ENCODE data around the gene CACNG1. TPM values are rescaled to one million over a fixed set of nuclear protein-coding genes. Genes with fewer than 3 reads are reported as not detected.

CACNG1 gene
- total RNA-seq, 4 donors from 2014 or later: not detected

DNA sequence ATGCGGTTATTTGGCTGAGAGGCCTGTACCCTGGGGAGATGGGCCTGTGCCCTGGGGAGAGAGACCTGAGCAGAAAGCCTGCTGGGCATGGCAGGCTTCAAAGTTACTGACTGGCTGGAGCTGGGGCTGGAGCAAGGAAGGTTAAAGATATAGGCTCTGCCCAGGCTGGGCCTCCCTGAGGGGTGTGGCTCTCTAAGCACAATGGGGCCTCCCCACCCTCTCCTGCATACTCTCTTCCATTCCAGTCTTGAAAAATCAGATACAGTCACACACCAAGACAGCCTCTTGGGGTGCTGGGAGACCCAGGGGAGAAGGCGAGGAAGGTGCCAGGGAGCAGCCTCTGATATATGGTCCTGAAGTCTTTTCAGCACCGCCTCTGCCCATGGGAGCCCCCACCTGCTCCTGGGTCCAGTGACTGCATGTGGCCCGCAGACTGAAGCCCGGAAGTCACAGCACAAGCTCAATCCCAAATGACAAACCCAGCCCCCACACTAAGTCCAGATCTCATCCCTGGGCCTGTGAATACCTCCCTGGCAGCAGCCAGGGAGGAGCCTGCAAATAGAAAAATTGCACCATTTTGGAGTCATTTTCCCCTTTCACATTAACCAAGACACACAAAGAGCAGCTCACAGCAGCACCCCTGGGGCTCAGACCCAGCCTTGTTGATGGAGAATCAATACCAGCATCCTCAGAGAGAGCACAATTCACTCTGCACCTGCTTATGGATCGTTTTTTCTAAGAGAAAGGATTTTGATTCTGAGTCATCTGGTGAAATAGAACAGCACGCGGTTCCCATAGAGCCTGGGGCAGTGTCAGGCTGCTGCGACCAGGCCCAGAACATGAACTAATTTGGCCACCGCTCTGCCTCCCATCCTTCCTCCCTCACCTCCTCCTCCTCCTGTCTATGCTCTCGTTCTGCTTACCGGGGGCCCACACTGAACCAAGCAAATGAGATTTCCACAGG is 25.6 kb upstream of the CACNG1 start:
- TF ChIP-seq, protein P1, sequence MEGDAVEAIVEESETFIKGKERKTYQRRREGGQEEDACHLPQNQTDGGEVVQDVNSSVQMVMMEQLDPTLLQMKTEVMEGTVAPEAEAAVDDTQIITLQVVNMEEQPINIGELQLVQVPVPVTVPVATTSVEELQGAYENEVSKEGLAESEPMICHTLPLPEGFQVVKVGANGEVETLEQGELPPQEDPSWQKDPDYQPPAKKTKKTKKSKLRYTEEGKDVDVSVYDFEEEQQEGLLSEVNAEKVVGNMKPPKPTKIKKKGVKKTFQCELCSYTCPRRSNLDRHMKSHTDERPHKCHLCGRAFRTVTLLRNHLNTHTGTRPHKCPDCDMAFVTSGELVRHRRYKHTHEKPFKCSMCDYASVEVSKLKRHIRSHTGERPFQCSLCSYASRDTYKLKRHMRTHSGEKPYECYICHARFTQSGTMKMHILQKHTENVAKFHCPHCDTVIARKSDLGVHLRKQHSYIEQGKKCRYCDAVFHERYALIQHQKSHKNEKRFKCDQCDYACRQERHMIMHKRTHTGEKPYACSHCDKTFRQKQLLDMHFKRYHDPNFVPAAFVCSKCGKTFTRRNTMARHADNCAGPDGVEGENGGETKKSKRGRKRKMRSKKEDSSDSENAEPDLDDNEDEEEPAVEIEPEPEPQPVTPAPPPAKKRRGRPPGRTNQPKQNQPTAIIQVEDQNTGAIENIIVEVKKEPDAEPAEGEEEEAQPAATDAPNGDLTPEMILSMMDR (IDR thresholded peaks at IDR 0.05): no peak
- no peak for DNase-seq (ENCODE audit: low spot score)
- no peak for ATAC-seq (ENCODE audit: low FRiP score)

DNA sequence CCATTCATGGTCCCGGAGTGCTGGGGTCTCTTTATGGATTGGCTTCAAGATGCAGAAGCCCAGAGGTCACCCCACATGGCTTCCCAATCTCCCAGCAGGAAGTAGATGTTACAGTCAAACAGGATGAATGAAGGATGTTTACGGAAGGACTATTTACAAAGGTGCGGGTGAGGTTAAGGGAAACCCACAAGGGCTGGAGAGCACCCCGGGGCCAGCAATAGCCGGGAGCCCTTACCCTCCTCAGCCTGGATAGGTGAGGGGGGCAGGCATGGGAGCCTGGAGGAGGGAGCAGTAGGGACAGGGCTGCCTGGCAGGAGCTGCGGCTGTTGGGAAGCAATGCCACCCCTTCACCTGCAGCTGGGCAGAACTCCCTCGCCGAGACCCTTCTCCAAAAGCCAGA is 24.5 kb upstream of the CACNG1 start:
- ATAC-seq (ENCODE audit: low FRiP score): no peak
- TF ChIP-seq, protein P1 (IDR thresholded peaks at IDR 0.05): no peak
- no peak for DNase-seq (ENCODE audit: low spot score)

DNA sequence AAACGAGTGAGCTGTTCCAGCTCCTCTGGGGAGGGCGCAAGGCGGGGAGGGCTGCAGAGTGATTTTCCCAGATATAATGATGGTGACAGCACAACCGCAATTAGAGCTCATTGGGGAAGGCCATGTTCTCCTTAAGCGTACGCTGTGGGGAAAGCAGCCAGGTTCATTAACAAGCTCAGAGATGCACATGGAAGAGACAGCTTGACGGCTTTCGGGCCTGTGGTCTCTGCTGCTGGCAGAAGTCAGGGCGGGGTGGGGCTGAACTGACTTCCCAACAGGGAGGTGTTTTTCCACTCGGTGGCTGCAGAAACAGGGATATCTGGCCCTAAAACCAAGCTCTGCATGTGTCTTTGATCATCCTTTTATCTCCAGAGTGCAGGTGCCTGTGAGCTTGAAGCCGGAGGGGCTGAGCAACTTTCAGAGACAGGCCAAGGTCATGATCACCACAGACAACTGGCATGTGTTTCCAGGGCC is 24.0 kb upstream of the CACNG1 start:
- no peak for DNase-seq (ENCODE audit: low spot score)
- TF ChIP-seq, protein P1 (IDR thresholded peaks at IDR 0.05): no peak
- no peak for ATAC-seq (ENCODE audit: low FRiP score)

DNA sequence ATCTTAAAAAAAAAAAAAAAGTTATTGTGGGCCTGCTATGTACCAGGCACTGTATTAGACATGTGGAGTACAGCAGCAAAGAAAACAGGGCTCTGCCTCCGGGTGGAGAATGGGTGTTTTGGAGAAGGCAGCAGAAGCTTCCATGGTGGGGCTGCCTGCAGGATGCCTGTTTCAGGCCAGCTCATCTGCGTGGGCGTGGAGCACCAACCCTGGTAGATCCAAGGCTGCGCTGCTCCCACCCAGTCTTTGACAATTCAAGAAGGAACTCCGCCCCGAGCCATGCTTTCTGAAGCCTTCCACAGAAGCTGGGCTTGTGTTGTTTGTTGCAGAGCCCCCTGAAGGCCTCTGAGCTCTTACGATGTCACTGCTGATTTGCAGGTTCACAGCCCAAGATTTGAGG is 23.2 kb upstream of the CACNG1 start:
- no peak for ATAC-seq (ENCODE audit: low FRiP score)
- TF ChIP-seq, protein P1 (IDR thresholded peaks at IDR 0.05): no peak
- no peak for DNase-seq (ENCODE audit: low spot score)

DNA sequence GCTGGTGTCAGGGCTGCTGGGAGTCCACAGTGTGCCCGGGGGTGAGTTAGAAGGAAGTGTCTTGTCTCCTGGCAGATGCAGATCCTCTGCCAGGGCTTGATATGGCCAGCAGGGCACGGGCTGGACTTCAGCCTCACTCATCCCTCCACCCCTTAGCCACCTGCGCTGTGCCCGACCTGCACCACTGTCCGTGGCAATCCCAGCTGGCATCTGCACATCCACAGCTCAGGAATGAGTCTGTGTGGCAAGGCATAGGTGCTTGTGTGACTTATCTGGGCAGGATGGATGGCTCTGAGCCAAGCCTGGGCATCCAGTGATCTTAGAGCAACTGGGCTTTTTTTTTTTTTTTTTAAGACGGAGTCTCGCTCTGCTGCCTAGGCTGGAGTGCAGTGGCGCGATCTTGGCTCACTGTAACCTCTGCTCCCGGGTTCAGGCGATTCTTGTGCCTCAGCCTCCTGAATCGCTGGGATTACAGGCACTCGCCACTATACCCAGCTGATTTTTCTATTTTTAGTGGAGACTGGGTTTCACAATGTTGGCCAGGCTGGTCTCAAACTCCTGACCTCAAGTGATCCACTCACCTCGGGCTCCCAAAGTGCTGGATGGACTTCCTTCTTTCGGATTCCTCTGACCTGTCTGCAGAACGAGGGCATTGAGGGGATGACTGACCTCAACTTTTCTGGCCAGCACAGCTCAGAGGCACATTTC is 22.5 kb upstream of the CACNG1 start:
- TF ChIP-seq, protein P1 (IDR thresholded peaks at IDR 0.05): no peak
- DNase-seq (ENCODE audit: low spot score): no peak
- no peak for ATAC-seq (ENCODE audit: low FRiP score)

DNA sequence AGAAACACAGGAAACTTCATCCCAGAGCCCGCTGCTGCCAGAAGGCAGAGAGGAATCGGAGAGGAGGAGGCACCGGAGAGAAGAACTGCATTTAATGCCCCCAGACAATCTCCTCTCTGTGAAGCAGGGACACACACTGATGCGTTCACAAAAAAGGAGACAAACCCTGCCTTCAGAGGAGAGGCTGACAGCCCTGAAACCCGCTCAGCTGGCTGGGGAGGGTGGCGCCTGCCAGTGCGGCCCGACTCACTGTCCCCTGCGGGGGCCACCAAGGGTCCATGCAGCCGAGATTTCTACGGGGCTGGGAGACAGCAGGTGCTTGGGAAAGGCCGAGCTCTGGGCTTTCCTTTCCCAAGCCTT is 21.9 kb upstream of the CACNG1 start:
- no peak for ATAC-seq (ENCODE audit: low FRiP score)
- no peak for DNase-seq (ENCODE audit: low spot score)
- TF ChIP-seq, protein P1 (IDR thresholded peaks at IDR 0.05): no peak

All from omental fat pad (tissue), 4 donors.